GM18907 (cell line): Measurements from ENCODE around the gene SEZ6L2.
"Not testable (repeated sequence)": the region's sequence is repeated elsewhere in the genome, so short reads cannot be mapped to it uniquely, and the experiment has no call there.

Experiments used
- ATAC-seq: cut with Tn5 transposase; IDR thresholded peaks from one replicate; pipeline ENCODE4 v1.9.1; 2021; ENCODE audit warnings: mild to moderate bottlenecking, moderate library complexity; ENCODE audit not compliant: unreplicated experiment

SEZ6L2 gene

DNA sequence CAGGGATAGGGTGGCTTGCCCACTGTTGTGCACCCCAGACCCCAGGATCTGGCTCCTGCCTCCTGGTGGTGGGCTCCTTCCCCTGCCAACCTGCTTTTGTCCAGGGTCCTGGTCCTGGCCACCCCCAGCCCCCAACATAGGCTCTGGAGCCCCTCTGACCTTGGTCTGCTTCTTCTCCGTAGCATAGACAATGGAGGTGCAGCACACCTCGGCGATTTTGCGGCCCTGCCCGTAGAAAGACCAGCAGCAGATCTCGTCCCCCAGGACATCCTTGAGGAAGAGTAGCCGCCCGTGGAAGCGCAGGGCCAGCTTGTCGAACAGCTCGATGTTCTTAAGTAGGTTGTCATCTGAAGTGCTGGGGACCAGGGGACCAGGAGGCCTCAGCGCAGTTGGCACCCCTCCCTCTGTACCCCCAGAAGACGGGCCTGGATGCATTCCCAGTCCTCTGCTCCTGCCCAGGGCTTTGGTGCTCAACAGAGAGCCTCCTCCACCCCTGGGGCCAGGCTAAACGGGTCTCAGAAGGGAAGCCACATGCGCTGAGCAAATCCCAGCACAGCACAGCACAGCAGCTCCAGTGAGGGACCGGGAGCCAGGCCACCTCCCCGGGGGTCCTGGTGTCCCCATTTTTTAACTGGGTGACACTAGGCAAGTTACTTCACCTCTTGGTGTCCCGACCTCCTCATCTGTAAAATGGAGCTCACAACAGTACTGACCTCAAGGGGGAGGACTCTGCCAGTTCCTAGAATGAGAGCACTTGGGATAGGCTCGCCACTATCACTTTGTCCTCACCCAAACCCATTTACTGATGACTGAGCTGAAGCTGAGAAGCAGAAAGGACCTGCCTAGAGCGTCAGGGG, 11.7 kb upstream of the SEZ6L2 start:
- ATAC-seq: no peak

GRCh38 chr16:29909851-29910250, 10.5 kb upstream of the SEZ6L2 start:
- not testable (repeated sequence) for ATAC-seq

DNA sequence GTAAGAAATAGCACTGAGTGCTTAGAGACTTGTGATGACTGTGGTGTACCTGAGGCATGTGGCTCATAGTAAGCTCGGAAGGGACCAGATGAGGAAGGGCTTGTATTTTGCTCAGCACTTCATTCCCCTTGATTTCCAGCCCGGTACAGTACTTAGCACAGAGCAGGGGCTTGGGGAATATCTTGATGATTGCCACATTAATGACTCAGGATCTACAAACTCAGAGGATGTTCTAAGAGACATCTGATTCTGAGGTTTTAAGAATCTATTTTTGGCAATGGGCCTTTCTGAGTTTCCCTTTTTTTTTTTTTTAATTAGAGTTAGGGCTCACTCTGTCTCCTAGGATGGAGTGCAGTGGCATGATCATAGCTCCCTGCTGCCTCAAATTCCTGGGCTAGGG, 10.0 kb upstream of the SEZ6L2 start:
- no peak for ATAC-seq

- ATAC-seq: no peak
Measured at GRCh38 chr16:29908719-29909220, 9.4 kb upstream of the SEZ6L2 start.

DNA sequence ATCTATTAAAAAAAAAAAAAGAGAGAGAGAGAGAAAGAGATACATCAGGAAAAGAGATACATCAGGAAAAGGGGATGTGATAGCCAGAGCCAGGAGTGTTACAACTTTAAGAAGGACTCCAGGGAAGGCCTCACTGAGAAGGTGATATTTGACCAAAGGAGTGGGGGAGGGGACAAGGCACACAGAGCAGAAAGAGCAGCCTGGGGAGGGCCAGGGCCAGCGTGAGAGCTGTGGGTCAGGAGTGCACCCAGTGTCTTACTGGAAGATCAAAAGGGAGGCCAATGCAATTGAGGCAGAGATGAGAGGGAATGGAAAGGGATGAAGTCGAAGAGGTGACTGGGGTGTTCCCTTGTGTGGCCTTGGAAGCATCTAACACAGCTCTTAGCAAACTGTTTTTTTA, 8.6 kb upstream of the SEZ6L2 start:
- ATAC-seq: no peak

- no peak for ATAC-seq
Measured at GRCh38 chr16:29906520-29907244, 7.3 kb upstream of the SEZ6L2 start.

- ATAC-seq: no peak
Measured at GRCh38 chr16:29905668-29906067, 6.3 kb upstream of the SEZ6L2 start.

DNA sequence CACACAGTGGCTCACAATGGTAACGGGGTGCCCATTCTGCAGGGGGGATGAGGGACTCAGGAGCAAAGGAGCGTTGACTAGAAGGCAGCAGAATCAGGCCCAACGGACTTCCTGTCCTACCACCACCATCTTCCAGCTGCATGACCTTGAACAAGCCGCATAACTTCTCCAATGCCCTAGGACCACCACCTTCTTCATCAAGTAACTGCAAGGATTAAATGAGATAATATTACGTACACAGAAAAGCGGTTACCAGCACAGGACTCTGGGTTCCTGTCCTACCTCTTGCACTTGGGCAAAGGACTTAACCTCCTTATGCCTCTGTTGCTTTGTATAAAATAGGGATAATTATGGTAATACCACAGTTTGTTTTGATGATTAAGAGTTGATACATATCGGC, 5.6 kb upstream of the SEZ6L2 start:
- ATAC-seq: no peak

DNA sequence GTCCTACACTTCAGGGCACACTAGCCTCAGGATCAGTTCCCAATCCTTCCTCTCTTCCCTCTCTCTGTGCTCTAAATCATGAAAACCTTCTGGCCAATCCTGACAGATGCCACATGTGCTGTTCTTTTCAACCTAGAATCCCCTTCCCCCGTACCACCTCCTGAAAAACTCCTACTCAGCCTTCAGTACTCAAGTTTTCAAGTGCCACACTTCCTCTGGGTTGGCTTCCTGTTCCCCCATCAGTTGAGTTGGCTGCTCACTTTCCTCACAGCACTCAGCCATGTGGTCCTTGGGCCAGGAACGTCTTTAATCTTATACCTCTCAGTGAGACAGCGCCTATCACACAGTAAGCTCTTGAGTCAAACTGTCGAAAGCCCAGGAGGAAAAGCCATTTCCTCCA, 4.2 kb upstream of the SEZ6L2 start:
- ATAC-seq: no peak

GRCh38 chr16:29901607-29901945, 2.2 kb upstream of the SEZ6L2 start:
- no peak for ATAC-seq

DNA sequence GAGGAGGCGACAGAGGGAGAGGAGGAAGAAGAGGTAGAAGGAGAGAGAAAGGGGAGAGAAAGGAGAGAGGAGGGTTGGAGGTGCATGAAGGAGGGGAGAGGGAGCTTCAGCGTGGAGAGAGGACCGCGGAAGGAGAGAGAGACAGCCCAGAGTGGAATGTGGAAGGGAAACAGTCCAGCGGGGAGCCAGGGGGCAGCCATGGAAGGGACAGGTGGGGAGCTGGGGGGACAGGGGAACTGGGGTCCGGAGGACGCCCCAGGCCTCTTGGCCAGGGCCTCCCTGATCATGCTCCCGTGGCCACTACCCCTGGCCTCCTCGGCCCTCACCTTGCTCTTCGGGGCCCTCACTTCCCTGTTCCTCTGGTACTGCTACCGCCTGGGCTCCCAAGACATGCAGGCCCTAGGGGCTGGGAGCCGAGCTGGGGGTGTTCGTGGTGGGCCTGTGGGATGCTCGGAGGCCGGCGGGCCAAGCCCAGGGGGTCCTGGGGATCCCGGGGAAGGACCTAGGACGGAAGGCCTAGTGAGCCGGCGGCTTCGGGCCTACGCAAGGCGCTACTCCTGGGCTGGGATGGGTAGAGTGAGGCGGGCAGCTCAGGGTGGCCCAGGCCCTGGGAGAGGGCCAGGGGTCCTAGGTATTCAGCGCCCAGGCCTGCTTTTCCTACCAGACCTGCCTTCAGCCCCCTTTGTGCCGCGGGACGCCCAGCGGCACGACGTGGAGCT, 1.7 kb upstream of the SEZ6L2 start:
- ATAC-seq: no peak

GRCh38 chr16:29900102-29900887, 945 bp upstream of the SEZ6L2 start, which contains the start of gene ASPHD1:
ASPHD1 (plus strand) TSS chr16:29900488; CDS start chr16:29900972, 484 bp downstream.
- peak; percentile 60 for ATAC-seq

DNA sequence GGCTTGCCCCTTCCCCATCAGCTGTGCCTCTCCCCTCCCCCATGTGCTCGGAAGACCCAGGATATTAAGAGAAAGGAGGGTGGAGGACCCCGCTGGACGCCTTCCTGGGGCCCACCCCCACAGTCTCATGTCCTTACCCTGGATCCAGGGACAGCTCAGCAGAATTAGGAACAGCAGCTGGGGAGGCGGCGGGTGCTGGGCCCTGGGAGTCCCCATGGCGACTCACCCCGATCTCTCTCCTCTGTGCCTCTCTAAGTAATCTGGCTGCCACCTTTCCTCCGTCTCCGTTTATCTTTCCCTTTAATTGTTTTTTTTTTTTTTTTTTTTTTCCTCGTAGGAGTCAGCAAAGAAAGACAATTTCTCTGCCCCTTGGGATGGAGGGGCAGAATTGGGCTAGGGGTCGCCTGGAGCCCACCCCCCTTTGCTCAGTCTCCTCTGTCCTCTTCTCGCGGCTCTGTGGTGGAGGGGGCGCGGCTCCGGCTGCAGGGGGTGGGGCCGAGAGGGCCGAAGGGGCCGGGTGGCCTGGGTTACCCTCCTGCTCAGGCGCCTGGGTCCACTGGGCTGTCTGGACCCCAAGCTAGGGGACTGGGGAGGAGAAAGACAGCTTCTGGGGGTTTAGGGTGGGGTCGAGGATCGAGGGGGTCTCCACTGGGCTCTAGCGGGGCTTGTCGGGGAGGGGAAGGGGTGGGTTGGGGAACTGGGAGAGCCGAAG, 390 bp downstream of the SEZ6L2 start:
- ATAC-seq: no peak

DNA sequence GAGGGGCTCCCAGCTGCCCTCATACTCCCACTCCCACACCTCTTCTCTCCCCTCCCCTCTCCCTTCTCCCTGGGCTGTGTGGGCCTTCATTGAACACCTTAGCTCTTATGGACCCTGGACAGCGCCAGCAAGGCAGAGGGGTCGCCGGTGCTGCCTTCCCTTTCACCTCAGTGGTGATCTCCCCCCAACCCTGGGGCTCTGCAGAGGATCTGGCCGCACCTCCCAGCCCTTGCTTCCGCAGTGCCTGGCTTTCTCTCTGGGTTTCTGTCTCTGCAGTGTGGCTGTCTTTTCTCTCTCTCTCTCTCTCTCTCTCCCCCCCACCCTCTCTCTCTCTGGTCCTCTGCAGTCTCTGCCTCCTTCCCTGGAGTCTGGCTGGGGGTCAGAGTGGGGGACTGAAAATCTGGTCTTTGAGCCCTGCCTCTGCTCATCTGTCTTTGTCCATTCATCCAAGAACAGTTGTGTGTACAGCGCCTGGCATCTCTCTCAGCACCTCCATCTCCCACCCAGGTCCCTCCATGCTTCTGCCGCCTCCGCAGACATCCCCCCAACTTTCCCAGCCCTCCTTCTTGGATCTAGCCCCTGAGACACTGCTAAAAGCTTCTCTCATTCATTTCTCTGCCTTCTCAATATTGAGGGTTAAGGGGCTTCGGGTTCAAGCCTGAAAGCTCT, 1.1 kb downstream of the SEZ6L2 start:
- no peak for ATAC-seq

GRCh38 chr16:29897333-29897732, 2.0 kb downstream of the SEZ6L2 start:
- ATAC-seq: no peak

- no peak for ATAC-seq
Measured at GRCh38 chr16:29896841-29897240, 2.5 kb downstream of the SEZ6L2 start.

DNA sequence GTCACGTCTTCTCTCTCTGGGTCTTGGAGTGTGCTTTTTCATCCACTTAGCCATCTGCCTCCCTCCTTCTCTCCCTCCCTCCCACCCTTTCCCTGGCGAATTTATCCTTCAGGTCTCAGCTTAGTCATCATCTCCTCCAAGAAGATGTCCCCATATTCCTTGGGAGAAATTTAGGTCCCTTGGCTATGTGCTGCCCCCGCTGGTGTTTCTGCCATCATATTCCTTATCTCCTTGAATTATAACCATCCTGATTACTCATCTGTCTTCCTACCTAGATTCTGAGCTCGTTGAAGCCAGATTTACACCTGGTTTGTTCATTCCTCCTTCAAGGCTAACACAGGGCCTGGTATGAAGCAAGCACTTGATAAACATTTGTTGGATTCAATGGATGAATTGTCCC, 5.0 kb downstream of the SEZ6L2 start:
- ATAC-seq: no peak

DNA sequence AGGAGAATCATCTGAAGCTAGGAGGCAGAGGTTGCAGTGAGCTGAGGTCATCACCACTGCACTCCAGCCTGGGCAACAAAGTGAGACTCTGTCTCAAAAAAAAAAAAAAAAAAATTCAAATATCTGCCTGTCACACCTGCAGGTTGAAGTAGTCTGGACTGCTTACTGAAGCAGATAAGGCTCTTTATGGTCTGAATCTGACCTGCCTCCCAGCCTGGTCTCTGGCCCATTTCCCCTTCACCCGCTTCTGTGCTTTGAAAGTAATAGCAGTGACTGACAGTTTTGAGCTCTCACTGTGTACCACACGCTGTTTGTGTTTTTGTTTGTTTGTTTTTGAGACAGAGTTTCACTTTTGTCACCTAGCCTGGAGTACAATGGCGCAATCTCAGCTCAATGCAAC, 5.8 kb downstream of the SEZ6L2 start:
- ATAC-seq: no peak

GRCh38 chr16:29892458-29892813, 6.9 kb downstream of the SEZ6L2 start:
- ATAC-seq: no peak
